ENCODE results near the gene TTC21A.

TTC21A gene

GRCh38 chr3:39180546-39181346 is 73.3 kb downstream of the TTC21A start:
- Histone ChIP-seq H2AFZ (ENCODE audit: low read length, unreplicated experiment) (peak overlapping the region; percentile 83), H3K27me3 (ENCODE audit: insufficient read depth, low read length) (no peaks in the 10 kb centered on the region), H3K4me3 (ENCODE audit: low read depth, low read length) (peak overlapping the region; percentile 69), H3K27ac (ENCODE audit: low read depth, low read length) (peak overlapping the region; percentile 24; the same call in 1 of the 2 replicates), H3K4me1 (ENCODE audit: control insufficient read depth, insufficient read depth, low read length, unreplicated experiment) (peaks cover 29% of the 10 kb centered on the region), H3K79me2 (ENCODE audit: control insufficient read depth, insufficient read depth, low read length, unreplicated experiment) (no peaks in the 10 kb centered on the region), H3K36me3 (ENCODE audit: insufficient read depth, low read length) (no peaks in the 10 kb centered on the region)

GRCh38 chr3:39181408-39182335 is 74.2 kb downstream of the TTC21A start:
- peak overlapping the region; percentile 23 for H2AFZ ChIP-seq (ENCODE audit: low read length, unreplicated experiment)

GRCh38 chr3:39183211-39184080 is 76.0 kb downstream of the TTC21A start:
- Histone ChIP-seq H3K4me3 (ENCODE audit: low read depth, low read length) (no peak overlapping the region), H3K79me2 (ENCODE audit: control insufficient read depth, insufficient read depth, low read length, unreplicated experiment) (no peaks in the 10 kb centered on the region), H3K27ac (ENCODE audit: low read depth, low read length) (no peak overlapping the region), H3K27me3 (ENCODE audit: insufficient read depth, low read length) (no peaks in the 10 kb centered on the region), H2AFZ (ENCODE audit: low read length, unreplicated experiment) (no peak overlapping the region), H3K4me1 (ENCODE audit: control insufficient read depth, insufficient read depth, low read length, unreplicated experiment) (peaks cover 20% of the 10 kb centered on the region), H3K36me3 (ENCODE audit: insufficient read depth, low read length) (no peaks in the 10 kb centered on the region)

More at GRCh38 chr3:39181408-39182335, 74.2 kb downstream of the TTC21A start:
- peaks cover 29% of the 10 kb centered on the region for H3K4me1 ChIP-seq (ENCODE audit: control insufficient read depth, insufficient read depth, low read length, unreplicated experiment)
- H3K27me3 ChIP-seq (ENCODE audit: insufficient read depth, low read length), result no peaks in the 10 kb centered on the region
- no peaks in the 10 kb centered on the region for H3K36me3 ChIP-seq (ENCODE audit: insufficient read depth, low read length)
- no peak overlapping the region for H3K27ac ChIP-seq (ENCODE audit: low read depth, low read length)
- H3K79me2 ChIP-seq (ENCODE audit: control insufficient read depth, insufficient read depth, low read length, unreplicated experiment), result no peaks in the 10 kb centered on the region
- H3K4me3 ChIP-seq (ENCODE audit: low read depth, low read length), result peak overlapping the region; percentile 69

GRCh38 chr3:39184081-39184967 is 76.8 kb downstream of the TTC21A start:
- H3K36me3 ChIP-seq (ENCODE audit: insufficient read depth, low read length), result no peaks in the 10 kb centered on the region
- H2AFZ ChIP-seq (ENCODE audit: low read length, unreplicated experiment), result no peak overlapping the region
- H3K27ac ChIP-seq (ENCODE audit: low read depth, low read length), result no peak overlapping the region
- no peaks in the 10 kb centered on the region for H3K79me2 ChIP-seq (ENCODE audit: control insufficient read depth, insufficient read depth, low read length, unreplicated experiment)
- H3K4me3 ChIP-seq (ENCODE audit: low read depth, low read length), result no peak overlapping the region
- H3K27me3 ChIP-seq (ENCODE audit: insufficient read depth, low read length), result no peaks in the 10 kb centered on the region
- H3K4me1 ChIP-seq (ENCODE audit: control insufficient read depth, insufficient read depth, low read length, unreplicated experiment), result peaks cover 12% of the 10 kb centered on the region

- Histone ChIP-seq H3K79me2 (ENCODE audit: control insufficient read depth, insufficient read depth, low read length, unreplicated experiment) (no peaks in the 10 kb centered on the region), H2AFZ (ENCODE audit: low read length, unreplicated experiment) (no peak overlapping the region), H3K36me3 (ENCODE audit: insufficient read depth, low read length) (no peaks in the 10 kb centered on the region), H3K4me3 (ENCODE audit: low read depth, low read length) (no peak overlapping the region), H3K27ac (ENCODE audit: low read depth, low read length) (no peak overlapping the region), H3K4me1 (ENCODE audit: control insufficient read depth, insufficient read depth, low read length, unreplicated experiment) (peaks cover 6% of the 10 kb centered on the region), H3K27me3 (ENCODE audit: insufficient read depth, low read length) (no peaks in the 10 kb centered on the region)
Observed at GRCh38 chr3:39184968-39185285, 77.4 kb downstream of the TTC21A start.

- no peak overlapping the region for H2AFZ ChIP-seq (ENCODE audit: low read length, unreplicated experiment)
- peaks cover under 1% of the 10 kb centered on the region for H3K4me1 ChIP-seq (ENCODE audit: control insufficient read depth, insufficient read depth, low read length, unreplicated experiment)
- H3K36me3 ChIP-seq (ENCODE audit: insufficient read depth, low read length), result no peaks in the 10 kb centered on the region
- no peaks in the 10 kb centered on the region for H3K27me3 ChIP-seq (ENCODE audit: insufficient read depth, low read length)
- no peak overlapping the region for H3K4me3 ChIP-seq (ENCODE audit: low read depth, low read length)
- H3K27ac ChIP-seq (ENCODE audit: low read depth, low read length), result no peak overlapping the region
- no peaks in the 10 kb centered on the region for H3K79me2 ChIP-seq (ENCODE audit: control insufficient read depth, insufficient read depth, low read length, unreplicated experiment)
Observed at GRCh38 chr3:39185326-39185958, 78.0 kb downstream of the TTC21A start.

- Histone ChIP-seq H3K4me1 (ENCODE audit: control insufficient read depth, insufficient read depth, low read length, unreplicated experiment) (no peaks in the 10 kb centered on the region), H3K36me3 (ENCODE audit: insufficient read depth, low read length) (no peaks in the 10 kb centered on the region), H3K4me3 (ENCODE audit: low read depth, low read length) (no peak overlapping the region), H3K79me2 (ENCODE audit: control insufficient read depth, insufficient read depth, low read length, unreplicated experiment) (no peaks in the 10 kb centered on the region), H2AFZ (ENCODE audit: low read length, unreplicated experiment) (no peak overlapping the region), H3K27ac (ENCODE audit: low read depth, low read length) (no peak overlapping the region), H3K27me3 (ENCODE audit: insufficient read depth, low read length) (no peaks in the 10 kb centered on the region)
Observed at GRCh38 chr3:39185959-39186691, 78.6 kb downstream of the TTC21A start.

- Histone ChIP-seq H3K27me3 (ENCODE audit: insufficient read depth, low read length) (no peaks in the 10 kb centered on the region), H3K79me2 (ENCODE audit: control insufficient read depth, insufficient read depth, low read length, unreplicated experiment) (no peaks in the 10 kb centered on the region), H2AFZ (ENCODE audit: low read length, unreplicated experiment) (no peak overlapping the region), H3K36me3 (ENCODE audit: insufficient read depth, low read length) (no peaks in the 10 kb centered on the region), H3K4me1 (ENCODE audit: control insufficient read depth, insufficient read depth, low read length, unreplicated experiment) (no peaks in the 10 kb centered on the region), H3K4me3 (ENCODE audit: low read depth, low read length) (no peak overlapping the region), H3K27ac (ENCODE audit: low read depth, low read length) (no peak overlapping the region)
Observed at GRCh38 chr3:39186692-39187151, 79.2 kb downstream of the TTC21A start.
